Activated CD4-positive, alpha-beta T cell treated with anti-CD3 and anti-CD28 coated beads for 24 hours (primary cell): ENCODE measurements around the gene MED17.
"Not testable (repeated sequence)": the region's sequence is repeated elsewhere in the genome, so short reads cannot be mapped to it uniquely, and the experiment has no call there.

Experiments
- DNase-seq, 2 donors: peaks; one replicate each; pipeline ENCODE4 v3.0.0-alpha.2; 2020; ENCODE audit warnings: low read depth in 2 of 2

Gene MED17

GRCh38 chr11:93784145-93784934, at the start of gene MED17:
Gene MED17 (plus strand): TSS chr11:93784282. CDS start chr11:93784514, 232 bp downstream.
- DNase-seq: peak; percentile 80 to 87

GRCh38 chr11:93734427-93735222, 49.5 kb upstream of the MED17 start:
- no peak for DNase-seq

DNA sequence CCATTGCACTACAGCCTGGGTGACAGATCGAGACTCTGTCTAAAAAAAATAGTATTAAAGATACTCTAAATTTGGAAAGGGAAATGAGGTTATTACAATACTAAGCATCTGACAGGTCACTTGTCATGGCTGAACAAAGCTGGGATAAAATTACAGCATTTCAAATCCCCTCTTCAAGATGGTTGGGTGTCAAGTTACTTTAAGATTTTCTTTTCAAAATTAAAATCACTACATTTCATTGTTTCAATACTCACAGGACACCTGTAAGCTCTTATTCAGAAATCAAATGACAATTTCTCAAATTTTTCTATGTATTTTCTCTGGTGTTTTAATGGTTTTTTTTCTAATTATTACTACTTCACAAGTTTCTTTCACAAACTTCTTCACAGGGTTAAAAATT, 48.5 kb upstream of the MED17 start:
- DNase-seq: no peak

GRCh38 chr11:93736129-93736528, 48.0 kb upstream of the MED17 start:
- no peak for DNase-seq

GRCh38 chr11:93737904-93738612, 46.0 kb upstream of the MED17 start:
- DNase-seq: no peak

DNA sequence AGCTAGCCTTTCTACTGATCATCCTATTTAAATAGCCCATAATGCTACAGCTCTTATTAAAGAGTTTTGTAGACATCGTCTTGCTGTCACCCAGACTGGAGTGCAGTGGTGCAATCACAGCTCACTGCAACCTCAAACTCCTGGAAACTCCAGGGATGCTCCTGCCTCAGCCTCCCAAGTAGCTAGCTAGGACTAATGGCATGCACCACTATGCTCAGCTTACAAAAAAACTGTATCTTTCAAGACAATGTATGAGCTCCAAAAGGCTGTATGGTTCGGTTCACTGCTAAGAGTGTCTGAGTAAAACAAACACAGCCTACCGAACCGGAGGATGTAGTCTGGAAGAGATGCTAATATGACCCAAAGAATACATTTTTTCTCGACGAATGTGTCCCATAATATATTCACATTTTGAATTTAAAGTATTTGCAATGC, 45.4 kb upstream of the MED17 start:
- DNase-seq: no peak

DNA sequence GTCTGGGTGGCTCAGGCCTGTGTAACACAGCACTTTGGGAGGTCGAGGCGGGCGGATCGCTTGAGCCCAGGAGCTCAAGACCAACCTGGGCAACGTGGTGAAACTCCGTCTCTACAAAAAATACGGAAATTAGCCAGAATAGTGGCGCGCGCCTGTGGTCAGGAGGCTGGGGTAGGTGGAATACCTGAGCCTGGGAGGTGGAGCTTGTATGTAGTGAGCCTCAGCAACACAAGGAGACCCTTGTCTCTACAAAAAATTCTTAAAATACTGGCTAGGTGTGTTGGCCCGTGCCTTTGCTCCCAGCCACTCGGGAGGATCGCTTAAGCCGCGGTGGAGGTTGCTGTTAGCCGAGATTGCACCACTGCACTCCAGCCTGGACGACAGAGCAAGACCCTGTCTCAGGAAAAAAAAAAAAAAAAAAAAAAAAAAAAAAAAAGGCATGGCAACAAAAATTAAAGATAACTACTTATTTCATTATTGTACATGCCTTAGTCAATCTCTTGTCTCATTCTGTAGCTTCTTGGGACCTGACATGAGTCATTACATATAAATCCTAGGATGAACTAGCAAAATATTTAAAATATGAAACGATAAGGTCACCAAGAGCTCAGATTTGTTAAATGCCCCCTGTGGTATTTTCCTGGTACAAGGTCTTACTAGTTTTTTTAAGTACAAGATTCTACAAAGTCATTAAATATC, 43.9 kb upstream of the MED17 start:
- DNase-seq: peak in 1 of 2 donors; percentile 38

DNA sequence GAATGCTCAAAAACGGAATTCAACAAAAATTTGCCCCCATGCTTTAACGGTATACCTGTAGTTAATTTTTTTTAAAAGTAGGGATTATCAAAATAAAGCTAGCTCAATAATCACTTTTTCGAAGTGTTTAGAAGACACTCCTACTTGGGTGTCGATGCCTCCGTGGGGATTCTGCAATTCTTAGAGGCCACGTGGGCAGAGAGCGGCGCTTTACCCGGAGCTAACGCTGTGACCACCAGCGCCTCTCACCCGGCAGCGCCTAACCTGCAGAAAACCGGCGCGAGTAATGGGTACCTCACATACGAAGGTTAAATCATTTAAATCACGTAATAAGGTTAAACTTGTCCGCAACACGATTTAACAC, 43.4 kb upstream of the MED17 start:
- peak; percentile 47 to 48 for DNase-seq

DNA sequence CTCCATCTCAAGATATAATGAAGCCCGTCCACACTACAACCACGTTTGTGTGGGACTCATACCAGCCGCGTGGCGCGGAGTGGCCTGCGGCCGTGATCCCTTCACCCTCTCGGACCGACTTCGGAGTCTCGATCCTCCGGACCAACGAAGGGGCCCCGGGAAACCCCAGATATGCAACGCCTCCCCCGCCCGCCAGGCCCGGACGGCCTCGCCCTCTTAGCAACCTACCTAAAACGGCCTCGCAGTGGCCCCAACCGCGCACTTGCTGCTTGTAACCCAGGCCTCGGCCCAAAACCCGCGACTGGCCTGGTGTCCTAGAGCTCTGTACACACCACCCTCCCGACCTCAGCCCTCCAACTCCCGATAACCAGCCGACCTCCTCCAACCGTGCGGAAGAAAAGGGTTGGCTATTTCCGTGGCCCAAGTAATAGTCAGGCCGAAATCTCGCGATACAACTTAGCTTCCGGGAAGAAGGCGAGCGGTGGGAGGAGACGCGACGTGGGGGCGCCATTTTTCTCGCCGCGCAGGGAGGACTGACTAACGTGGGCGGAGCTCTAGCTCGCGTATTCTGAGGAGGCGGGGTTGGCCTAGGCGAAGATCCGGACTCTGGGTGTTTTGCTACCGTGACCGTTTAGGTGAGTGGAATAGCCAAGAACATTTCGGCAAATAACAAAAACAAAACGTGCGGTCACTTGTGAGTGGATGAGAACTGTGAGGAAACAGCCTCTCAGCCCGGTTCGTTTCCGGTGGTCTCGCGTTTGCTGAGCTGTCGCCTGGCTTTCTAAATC, 42.8 kb upstream of the MED17 start, which contains the start of the genes C11orf54 and TAF1D:
C11orf54 (plus strand) TSS at position 579 of the 788 bp plus-strand sequence. CDS start 5,722 bp downstream, outside the sequence.
TAF1D (minus strand) TSS at position 402 of the 788 bp plus-strand sequence. CDS start 2,191 bp downstream, outside the sequence.
- DNase-seq: peak; percentile 86 to 95

DNA sequence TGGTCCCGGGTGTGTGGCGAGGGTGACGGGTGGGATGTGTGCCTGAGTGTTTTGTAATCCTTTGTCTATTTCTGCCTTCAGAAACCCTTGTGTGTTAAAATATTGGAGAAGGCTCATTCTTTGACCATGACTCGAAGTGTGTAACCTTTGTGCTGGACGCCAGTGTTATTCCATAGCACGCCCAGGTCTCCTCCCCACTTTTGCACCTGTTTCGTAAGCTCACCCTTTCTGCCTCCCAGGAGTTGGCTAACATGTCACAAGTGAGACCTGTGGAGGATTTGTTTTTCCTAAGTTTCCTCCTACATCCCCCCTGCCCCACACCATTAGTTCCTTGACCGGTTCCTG, 42.2 kb upstream of the MED17 start:
- no peak for DNase-seq

- no peak for DNase-seq
These were observed 40.8 kb upstream of the MED17 start for GRCh38 chr11:93743291-93743690.

DNA sequence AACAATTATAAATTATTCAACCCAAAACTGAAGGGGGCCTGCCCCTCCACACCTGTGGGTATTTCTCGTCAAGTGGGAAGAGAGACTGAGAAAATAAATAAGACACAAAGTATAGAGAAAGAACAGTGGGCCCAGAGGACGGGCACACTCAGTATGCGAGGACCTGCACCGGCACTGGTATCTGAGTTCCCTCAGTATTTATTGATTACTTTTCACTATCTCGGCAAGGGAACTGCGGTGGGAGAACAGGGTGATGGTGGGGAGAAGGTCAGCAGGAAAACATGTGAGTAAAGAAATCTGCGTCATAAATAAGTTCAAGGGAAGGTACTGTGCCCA, 39.4 kb upstream of the MED17 start:
- no peak for DNase-seq

DNA sequence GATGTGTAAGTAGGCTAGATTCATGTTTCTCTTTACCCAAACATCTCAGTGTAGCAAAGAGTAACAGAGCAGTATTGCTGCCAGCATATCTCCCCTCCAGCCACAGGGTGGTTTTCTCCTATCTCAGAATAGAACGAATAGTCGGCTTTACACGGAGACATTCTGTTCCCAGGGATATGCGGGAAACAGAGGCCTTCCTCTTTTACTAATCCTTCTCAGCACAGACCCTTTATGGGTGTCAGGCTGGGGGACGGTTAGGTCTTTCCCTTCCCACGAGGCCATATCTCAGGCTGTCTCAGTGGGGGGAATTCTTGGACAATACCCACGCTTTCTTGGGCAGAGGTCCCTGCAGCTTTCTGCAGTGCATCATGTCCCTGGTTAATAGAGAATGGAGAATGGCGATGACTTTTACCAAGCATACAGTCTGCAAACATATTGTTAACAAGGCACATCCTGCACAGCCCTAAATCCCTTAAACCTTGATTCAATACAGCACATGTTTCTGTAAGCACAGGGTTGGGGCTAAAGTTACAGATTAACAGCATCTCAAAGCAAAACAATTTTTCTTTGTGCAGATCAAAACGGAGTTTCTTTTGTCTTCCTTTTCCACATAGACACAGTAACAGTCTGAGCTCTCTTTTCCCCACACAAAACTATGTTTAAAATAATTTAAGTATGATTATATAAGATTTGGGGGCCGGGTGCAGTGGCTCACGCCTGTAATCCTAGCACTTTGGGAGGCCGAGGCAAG, 38.9 kb upstream of the MED17 start:
- DNase-seq: not testable (repeated sequence)

DNA sequence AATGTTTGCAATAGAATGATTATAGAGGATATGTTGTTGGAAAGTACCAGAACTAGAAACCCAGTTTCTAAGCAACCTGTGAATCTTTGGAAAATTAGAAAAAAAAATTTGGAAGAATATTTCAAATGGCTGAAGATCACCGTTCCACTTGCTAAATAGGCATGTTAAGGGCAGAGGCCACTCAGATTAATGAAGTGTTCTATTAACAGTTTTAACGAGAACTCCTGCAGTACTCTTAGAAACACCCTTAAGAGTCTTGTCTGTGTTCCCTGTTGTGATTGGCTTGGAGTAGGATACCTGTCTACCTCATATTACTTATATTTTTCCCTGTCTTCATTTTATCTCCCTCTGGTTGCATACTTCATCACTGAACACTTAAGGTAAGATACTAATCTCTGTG, 38.0 kb upstream of the MED17 start:
- DNase-seq: no peak

DNA sequence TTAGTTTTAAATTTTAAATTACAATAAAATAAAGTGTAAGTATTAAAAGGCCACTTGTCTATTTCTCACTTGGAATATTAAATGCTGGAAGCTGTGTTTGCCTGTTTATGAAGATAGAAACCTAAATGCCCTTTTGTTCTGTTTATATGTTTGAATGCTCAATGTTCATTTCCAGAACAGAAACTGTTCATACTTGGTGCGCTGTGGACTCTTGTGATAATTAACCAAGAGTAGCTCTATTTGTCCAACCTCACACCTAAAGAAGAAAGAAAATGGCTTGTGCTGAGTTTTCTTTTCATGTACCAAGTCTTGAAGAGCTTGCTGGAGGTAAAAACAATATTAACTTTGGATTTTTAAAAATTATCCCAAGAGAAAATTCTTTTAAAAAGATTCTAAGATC, 37.0 kb upstream of the MED17 start:
- DNase-seq: no peak

DNA sequence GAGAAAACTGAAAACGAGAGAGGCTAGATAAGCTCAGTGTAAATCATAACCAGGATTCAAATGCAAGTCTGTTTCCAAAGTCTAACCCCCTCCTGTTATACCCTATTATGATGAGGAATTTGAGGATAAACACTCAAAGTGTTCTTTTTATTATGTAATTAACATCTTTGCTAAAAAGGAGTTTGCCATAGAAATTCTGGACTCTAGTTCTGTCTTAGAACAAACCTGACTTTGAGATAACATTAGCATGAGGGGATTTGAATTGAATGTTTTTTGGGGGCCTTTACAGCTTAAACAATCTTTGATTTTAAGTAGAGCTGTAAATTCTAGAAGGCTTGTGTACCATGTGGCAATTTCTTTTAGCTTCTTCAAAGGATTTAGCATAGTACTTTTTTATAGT, 33.1 kb upstream of the MED17 start:
- DNase-seq: no peak

DNA sequence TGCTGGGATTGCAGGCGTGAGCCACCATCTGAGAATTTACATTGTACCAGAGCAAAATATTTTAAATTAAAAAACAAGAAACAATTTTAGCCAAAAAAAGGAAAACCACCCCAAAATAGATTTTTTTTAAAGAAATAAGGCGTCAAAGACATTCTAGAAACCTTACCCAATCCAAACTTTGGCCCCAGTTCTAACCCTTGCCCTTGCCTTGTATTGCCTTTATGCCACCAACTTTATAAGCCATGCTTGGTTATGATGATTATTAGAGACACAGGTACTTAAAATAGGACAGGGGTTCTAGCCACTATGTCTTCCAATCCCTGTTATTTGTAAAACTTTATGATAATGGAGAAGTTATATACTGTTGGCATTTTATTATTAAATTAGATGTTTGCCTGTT, 30.8 kb upstream of the MED17 start:
- DNase-seq: no peak

- DNase-seq: no peak
These were observed 27.3 kb upstream of the MED17 start for GRCh38 chr11:93756748-93757147.

DNA sequence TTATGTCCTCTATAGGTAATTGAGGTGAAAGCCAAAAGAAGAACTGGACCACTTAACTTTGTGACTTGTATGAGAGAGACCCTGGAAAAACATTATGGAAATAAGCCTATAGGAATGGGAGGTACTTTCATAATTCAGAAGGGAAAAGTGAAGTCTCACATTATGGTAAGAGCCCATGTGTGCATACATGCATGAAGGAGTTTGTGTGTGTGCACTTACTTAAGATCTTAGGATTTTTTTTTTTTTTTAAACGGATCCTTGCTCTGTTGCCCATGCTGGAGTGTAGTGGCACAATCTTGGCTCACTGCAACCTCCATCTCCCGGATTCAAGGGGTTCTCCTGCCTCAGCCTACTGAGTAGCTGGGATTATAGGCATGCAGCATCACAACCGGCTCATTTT, 26.8 kb upstream of the MED17 start:
- DNase-seq: no peak
